GM18508 (cell line): ENCODE measurements around the gene PRRC1.

Experiments
- ATAC-seq: cut with Tn5 transposase; IDR thresholded peaks from one replicate; pipeline ENCODE4 v1.9.1; 2021; ENCODE audit warnings: moderate number of reproducible peaks; ENCODE audit not compliant: insufficient read depth, unreplicated experiment

The PRRC1 gene

GRCh38 chr5:127517480-127518318, at the start of gene PRRC1:
TSS of gene PRRC1 (plus strand) at chr5:127517640. CDS start at chr5:127523480, 5,840 bp downstream.
- peak; percentile 85 for ATAC-seq

GRCh38 chr5:127471211-127471610, 46.2 kb upstream of the PRRC1 start:
- no peak for ATAC-seq

- ATAC-seq: no peak
These were observed 44.7 kb upstream of the PRRC1 start for GRCh38 chr5:127472700-127473099.

GRCh38 chr5:127486471-127486870, 31.0 kb upstream of the PRRC1 start:
- no peak for ATAC-seq

GRCh38 chr5:127492854-127493738, 24.3 kb upstream of the PRRC1 start:
- ATAC-seq: peak; percentile 77

DNA sequence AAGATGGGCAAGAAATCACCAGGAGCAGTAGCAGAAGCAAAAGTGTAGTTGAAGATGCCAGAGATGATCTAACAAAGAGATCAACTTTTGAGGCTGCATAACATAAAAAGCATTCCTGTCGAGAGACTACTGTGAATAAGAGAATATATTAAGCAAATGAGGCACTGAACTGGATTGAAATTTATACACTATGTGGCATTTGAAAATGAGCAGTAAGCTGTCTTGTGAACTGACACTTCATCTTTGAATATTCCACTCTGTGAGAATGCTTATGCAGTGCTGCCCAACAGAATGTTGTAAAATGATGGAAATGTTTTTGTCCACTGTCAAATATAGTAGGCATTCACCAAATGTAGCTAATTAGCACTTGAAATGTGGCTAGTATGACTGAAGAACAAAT, 18.9 kb upstream of the PRRC1 start:
- ATAC-seq: no peak

- no peak for ATAC-seq
These were observed 11.5 kb upstream of the PRRC1 start for GRCh38 chr5:127505905-127506304.

GRCh38 chr5:127506616-127507015, 10.8 kb upstream of the PRRC1 start:
- ATAC-seq: no peak

GRCh38 chr5:127508644-127509373, 8.6 kb upstream of the PRRC1 start:
- no peak for ATAC-seq

- no peak for ATAC-seq
These were observed 4.0 kb upstream of the PRRC1 start for GRCh38 chr5:127513408-127513970.

DNA sequence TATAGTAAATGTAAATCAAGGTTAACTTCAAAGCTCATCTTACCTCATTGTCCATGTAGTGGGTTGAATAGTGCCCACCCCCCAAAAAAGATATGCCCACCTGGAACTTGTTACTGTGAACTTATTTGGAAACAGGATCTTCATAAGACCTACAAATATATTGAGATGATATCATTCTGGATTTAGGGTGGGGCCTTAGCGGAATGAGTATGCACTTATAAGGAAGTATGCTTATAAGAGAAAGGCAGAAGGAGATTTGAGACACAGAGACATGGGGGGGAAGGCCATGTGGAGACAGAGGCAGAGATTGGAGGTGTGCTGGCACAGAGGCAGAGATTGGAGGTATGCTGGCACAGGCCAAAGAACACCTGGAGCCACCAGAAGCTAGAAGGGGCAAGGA, 2.6 kb upstream of the PRRC1 start:
- no peak for ATAC-seq

GRCh38 chr5:127515693-127516440, 1.6 kb upstream of the PRRC1 start:
- no peak for ATAC-seq

GRCh38 chr5:127517110-127517479, 345 bp upstream of the PRRC1 start:
- ATAC-seq: peak; percentile 19

GRCh38 chr5:127518319-127518621, 830 bp downstream of the PRRC1 start:
- peak; percentile 23 for ATAC-seq

GRCh38 chr5:127519527-127519926, 2.1 kb downstream of the PRRC1 start:
- no peak for ATAC-seq

GRCh38 chr5:127521138-127521770, 3.8 kb downstream of the PRRC1 start:
- ATAC-seq: no peak

GRCh38 chr5:127525181-127525580, 7.7 kb downstream of the PRRC1 start:
- no peak for ATAC-seq

DNA sequence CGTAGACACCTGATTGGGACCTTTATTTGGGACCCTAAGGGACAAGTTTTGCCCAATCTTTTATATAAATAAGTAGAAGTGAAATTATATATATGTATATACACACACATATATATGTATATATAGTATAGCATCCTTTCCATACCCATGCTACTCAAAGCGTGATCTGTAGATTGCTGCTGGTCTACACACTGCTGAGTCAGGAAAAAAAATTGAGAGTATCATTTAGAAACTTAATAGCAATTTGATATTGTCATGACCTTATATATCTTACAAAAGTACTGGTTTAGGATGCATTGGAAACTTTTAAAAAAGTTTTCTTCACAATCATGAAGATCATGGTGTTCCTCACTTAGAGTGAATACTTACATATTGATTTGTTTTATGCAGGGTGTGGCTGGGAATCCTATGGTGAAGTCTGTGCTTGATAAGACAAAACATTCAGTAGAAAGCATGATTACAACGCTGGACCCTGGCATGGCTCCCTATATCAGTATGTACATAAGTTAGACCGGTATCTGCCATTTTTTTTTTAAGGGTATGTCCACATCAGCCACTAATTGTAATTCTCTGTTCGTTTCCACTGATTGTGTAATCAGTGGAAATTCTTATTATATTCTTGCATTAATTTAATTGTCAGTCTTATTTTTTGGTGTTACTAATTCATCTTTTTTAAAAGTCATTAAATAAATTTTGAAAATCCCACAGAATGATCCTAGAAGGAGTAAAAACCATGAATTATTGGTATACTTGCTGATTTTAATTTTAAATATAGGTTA, 12.7 kb downstream of the PRRC1 start:
- ATAC-seq: no peak

DNA sequence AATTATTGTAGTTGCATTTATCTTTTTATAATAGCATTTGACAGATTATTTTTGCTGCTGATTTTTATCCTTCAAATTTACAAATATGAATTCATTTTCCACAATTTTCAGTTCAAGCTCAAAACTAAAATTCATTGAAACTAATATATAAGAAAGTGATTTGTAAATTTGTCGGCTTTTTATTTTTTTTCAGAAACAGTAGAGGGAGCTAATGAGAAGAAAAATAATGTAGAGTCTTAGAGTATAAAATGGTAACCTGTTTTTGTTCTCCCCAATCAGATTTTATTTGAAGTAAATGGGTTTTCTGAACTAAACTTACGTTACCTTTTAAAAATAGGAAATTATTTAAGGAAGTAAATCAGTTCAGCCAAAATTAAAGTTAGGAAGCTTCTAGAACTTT, 19.2 kb downstream of the PRRC1 start:
- ATAC-seq: no peak
